Aorta (tissue), 5 donors: ENCODE results near the gene KCNJ5. TPM values are rescaled to one million over a fixed set of nuclear protein-coding genes. Genes with fewer than 3 reads are reported as not detected.
A peak's percentile ranks its signal among the peaks of the same experiment; 100 is the strongest.
"Not testable (repeated sequence)": the region's sequence is repeated elsewhere in the genome, so short reads cannot be mapped to it uniquely, and the experiment has no call there.

Experiments
- ATAC-seq: fragments of 200-7000 bp; cut with Tn5 transposase; one replicate; pipeline ENCODE4 v1.9.1; 2022; ENCODE audit warnings: moderate library complexity; ENCODE audit not compliant: low FRiP score
- DNase-seq, 2 donors: peaks; one replicate each; pipeline ENCODE4 v3.0.0-alpha.2; 2020
- H3K27ac ChIP-seq, 2 donors: one replicate each; pipeline ENCODE4 v1.5.1; 2013; ENCODE audit warnings: low read length in 2 of 2, mild to moderate bottlenecking in 2 of 2, moderate library complexity in 2 of 2, control low read depth in 1 of 2, inconsistent platforms in 1 of 2, low read depth in 1 of 2
- H3K27me3 ChIP-seq, 2 donors: one replicate each; pipeline ENCODE4 v1.6.1; 2013; ENCODE audit warnings: control low read depth in 1 of 2, low read length in 1 of 2, mild to moderate bottlenecking in 1 of 2, moderate library complexity in 1 of 2; ENCODE audit not compliant: insufficient read depth in 2 of 2, control insufficient read depth in 1 of 2
- H3K36me3 ChIP-seq, 2 donors: one replicate each; pipeline ENCODE4 v1.6.1; 2013; ENCODE audit warnings: control low read depth in 1 of 2, low read length in 1 of 2, mild to moderate bottlenecking in 1 of 2; ENCODE audit not compliant: insufficient read depth in 2 of 2, control insufficient read depth in 1 of 2
- H3K4me1 ChIP-seq, 2 donors: one replicate each; pipeline ENCODE4 v1.6.1; 2013; ENCODE audit warnings: low read length in 2 of 2, control low read depth in 1 of 2, mild to moderate bottlenecking in 1 of 2, moderate library complexity in 1 of 2; ENCODE audit not compliant: insufficient read depth in 2 of 2, control insufficient read depth in 1 of 2
- H3K4me3 ChIP-seq, 2 donors: one replicate each; pipeline ENCODE4 v1.5.1; 2013; ENCODE audit warnings: low read length in 2 of 2, control low read depth in 1 of 2, mild to moderate bottlenecking in 1 of 2
- H3K9me3 ChIP-seq: one replicate; pipeline ENCODE4 v1.6.1; 2013; ENCODE audit warnings: mild to moderate bottlenecking, low read length; ENCODE audit not compliant: control insufficient read depth
- WGBS, 2 donors: extraction: QIAGEN DNeasy Blood & Tissue Kit; methylation state at CpG; one replicate each; pipeline ENCODE4 v1.1.7; 2013; 5-methylcytosine and 5-hydroxymethylcytosine counted together
- intact Hi-C, 2 donors: fragments of 100-400 bp; cut with DNase I; formaldehyde crosslinking; loops; one replicate each; pipeline versions ENCODE4 v1.14.2 to v1.15.0; 2022
- polyA plus RNA-seq, 2 donors: library from polyadenylated mRNA; stranded (reverse); fragments of 200-250 nt; gene quantifications; one replicate each; pipeline ENCODE4 v1.2.3, GENCODE V29; 2013
- total RNA-seq, 2 donors: library from RNA; stranded (reverse); fragmentation: NEBNext Ultra II Directional; extraction: Animal tissue kit (Norgen Biotek cat#: 25700); gene quantifications; one replicate each; pipeline ENCODE4 v1.2.1, GENCODE V29; 2021
- donor health status: healthy with polysubstance abuse.
- donor health status: Bipolar disorder and iron deficiency.
- donor health status: DM: no; HTN: no; CAD: no.
- donor health status: DM: no; HTN: no; CAD: no.
- donor health status: DM: yes; HTN: yes; CAD: no.

The KCNJ5 gene
- total and polyA plus RNA-seq, 4 donors = 0.31 to 3.5 (median 1.8) TPM

DNA sequence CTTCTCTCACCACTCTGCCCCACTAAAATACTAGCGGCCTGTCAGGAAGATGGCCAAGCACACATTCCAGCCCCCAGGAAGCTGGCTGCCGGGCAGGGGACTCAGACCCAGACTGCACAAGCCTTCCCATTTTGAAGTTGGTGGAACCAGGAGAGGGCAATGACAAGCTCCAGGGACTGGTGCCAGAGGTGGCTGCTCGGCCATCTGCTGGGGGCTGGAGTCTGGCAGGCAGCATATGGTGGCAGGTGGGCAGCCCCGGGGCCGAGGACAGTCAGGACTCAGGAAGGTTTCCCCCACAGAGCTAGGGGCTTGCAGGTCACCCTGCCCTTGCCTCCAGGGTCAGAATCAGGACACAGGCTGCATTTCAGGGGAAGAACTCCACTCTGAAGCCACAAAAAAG is 22.6 kb downstream of the KCNJ5 start:
- Histone ChIP-seq H3K4me3 (no peak overlapping the region), H3K27me3 (no peaks in the 10 kb centered on the region), H3K27ac (no peak overlapping the region), H3K36me3 (no peaks in the 10 kb centered on the region), H3K4me1 (no peaks in the 10 kb centered on the region), H3K9me3 (no peaks in the 10 kb centered on the region)
- 51 to 56% methylated on average over 5 of the region's 5 CpGs for WGBS, 2 donors
- intact Hi-C loops = no loop called here
- no peak for ATAC-seq
- peak in 1 of 2 donors; percentile 57 for DNase-seq

DNA sequence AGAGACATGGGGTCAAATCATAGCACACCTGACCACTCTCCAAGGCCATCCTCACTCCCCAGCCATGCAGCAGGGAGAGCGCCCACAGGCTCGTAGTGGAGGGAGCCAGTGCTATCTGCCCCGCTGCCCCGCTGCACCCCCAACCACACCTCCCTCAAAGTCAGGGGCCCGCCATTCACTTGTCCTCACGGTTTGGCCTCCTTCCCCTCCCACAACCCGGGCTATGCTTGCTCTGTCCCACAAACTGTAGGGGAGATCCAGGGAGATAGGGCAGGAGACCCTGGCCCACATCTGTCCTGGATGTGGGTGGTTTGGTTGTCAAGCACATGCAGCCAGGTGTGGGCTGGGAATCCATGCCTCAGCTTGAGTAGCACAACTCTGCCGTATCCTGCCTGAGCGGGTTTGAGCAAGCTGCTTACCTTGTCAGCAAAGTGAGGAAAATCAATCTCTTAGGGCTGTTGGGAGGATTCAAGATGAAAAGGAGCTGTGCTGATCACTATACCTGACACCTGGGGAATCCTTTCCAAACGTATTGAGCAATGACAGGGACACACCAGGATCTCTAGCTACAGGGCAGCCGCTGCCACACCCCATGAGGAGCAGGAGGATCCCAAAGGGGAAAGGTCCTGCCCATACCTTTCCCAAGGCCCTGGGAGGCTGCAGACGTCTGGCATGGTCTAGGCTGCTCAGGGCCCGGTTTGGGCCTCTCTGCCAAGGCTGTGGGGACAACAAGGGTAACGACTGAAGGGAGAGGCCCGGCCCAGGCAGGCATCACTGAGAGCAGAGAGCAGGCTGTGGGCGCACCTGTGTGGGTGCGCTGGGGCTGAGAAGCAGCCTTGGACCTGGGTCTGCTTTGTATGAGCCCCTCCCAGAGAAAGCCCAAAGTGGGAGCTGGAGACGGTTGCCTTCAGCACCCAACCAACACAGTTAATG is 23.3 kb downstream of the KCNJ5 start:
- no peaks in the 10 kb centered on the region for H3K27me3 ChIP-seq
- intact Hi-C loops = no loop called here
- H3K27ac ChIP-seq = no peak overlapping the region
- H3K4me3 ChIP-seq = no peak overlapping the region
- H3K36me3 ChIP-seq = no peaks in the 10 kb centered on the region
- WGBS, 2 donors = 80 to 86% methylated on average over 18 of the region's 18 CpGs
- H3K4me1 ChIP-seq = no peaks in the 10 kb centered on the region
- H3K9me3 ChIP-seq = no peaks in the 10 kb centered on the region
- DNase-seq = peak; percentile 39 to 71
- no peak for ATAC-seq

DNA sequence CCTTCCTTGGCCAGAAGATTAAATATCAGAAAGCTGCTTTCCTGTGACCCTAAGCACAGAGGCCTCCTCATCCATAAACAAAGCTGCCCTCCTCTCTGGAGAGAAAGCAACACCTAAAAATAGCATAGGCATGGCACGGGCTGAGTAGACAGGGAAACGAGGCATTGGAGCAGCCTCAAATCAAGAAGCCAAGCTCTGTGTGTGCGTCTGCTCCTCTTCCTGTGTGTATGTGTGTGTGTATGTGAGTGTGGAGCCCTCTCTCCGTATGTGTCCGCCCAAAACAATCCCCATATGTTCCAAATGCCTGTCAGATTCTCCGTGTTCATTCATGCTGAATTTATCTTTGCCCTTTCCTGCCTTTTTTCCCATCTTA is 24.0 kb downstream of the KCNJ5 start:
- Histone ChIP-seq H3K4me3 (no peak overlapping the region), H3K4me1 (no peaks in the 10 kb centered on the region), H3K27ac (no peak overlapping the region), H3K9me3 (no peaks in the 10 kb centered on the region), H3K36me3 (no peaks in the 10 kb centered on the region), H3K27me3 (no peaks in the 10 kb centered on the region)
- WGBS, 2 donors = 15 to 17% methylated on average over 6 of the region's 6 CpGs
- DNase-seq = peak in 1 of 2 donors; percentile 22
- no peak for ATAC-seq
- intact Hi-C loops = no loop called here

- DNase-seq (peak; percentile 16 to 17), ATAC-seq (no peak)
- no peaks in the 10 kb centered on the region for H3K36me3 ChIP-seq
- intact Hi-C loops = no loop called here
- H3K9me3 ChIP-seq = no peaks in the 10 kb centered on the region
- WGBS, 2 donors = 85% methylated on average over 3 of the region's 3 CpGs
- no peaks in the 10 kb centered on the region for H3K4me1 ChIP-seq
- H3K27me3 ChIP-seq = no peaks in the 10 kb centered on the region
- H3K27ac ChIP-seq = no peak overlapping the region
- H3K4me3 ChIP-seq = no peak overlapping the region
Measured at GRCh38 chr11:128916037-128916572, 24.9 kb downstream of the KCNJ5 start.

DNA sequence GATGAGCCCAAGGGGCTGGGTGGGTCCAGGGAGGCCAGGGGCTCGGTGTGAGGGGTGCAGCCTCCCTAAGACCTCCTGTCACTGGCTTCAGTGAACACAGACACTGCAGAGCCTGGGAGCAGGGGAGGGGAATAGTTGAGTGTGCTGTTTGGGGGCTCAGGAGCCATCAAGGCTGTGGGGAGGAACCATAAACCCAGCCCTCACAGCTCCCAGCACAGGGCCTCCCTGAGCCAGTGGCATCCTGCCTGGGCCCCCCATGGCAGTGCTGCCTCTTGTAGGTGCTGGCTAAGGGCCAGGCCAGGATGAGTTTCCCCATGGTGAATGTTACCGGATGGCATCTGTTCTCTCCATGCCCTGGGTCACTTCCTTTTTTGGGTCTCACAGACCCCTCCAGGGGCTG is 25.5 kb downstream of the KCNJ5 start:
- Histone ChIP-seq H3K36me3 (no peaks in the 10 kb centered on the region), H3K9me3 (no peaks in the 10 kb centered on the region), H3K4me1 (no peaks in the 10 kb centered on the region), H3K4me3 (no peak overlapping the region), H3K27ac (no peak overlapping the region), H3K27me3 (no peaks in the 10 kb centered on the region)
- intact Hi-C loops = no loop called here
- 95 to 99% methylated on average over 2 of the region's 2 CpGs for WGBS, 2 donors
- DNase-seq = peak; percentile 21 to 53
- ATAC-seq = no peak

GRCh38 chr11:128917144-128917724 is 26.1 kb downstream of the KCNJ5 start:
- Histone ChIP-seq H3K9me3 (no peaks in the 10 kb centered on the region), H3K27me3 (no peaks in the 10 kb centered on the region), H3K36me3 (no peaks in the 10 kb centered on the region), H3K4me3 (no peak overlapping the region), H3K4me1 (no peaks in the 10 kb centered on the region), H3K27ac (no peak overlapping the region)
- DNase-seq (peak; percentile 0 to 13), ATAC-seq (no peak)
- 76 to 90% methylated on average over 5 of the region's 5 CpGs for WGBS, 2 donors
- intact Hi-C loops = no loop called here

- Histone ChIP-seq H3K27ac (no peak overlapping the region), H3K36me3 (no peaks in the 10 kb centered on the region), H3K4me1 (no peaks in the 10 kb centered on the region), H3K27me3 (no peaks in the 10 kb centered on the region), H3K9me3 (no peaks in the 10 kb centered on the region), H3K4me3 (no peak overlapping the region)
- DNase-seq (peak; percentile 58 to 64), ATAC-seq (no peak)
- intact Hi-C loops = no loop called here
- 57 to 59% methylated on average over 5 of the region's 5 CpGs for WGBS, 2 donors
Measured at GRCh38 chr11:128919216-128919615, 28.1 kb downstream of the KCNJ5 start.

DNA sequence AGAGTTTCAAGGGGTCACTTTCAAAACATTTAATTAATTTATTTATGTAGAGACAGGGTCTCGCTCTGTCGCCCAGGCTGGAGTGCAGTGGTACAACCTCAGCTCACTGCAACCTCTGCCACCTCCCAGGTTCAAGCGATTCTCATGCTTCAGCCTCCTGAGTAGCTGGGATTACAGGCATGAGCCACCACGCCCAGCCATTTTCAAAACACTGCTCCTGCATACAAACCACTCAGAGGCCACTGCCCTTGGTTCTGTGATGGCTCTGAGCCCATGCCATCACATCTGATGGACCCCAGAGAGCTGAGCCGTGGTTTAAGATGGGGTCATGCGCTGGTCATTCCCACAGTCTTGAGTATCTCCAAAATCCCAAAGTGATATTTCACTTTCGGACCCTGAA is 28.5 kb downstream of the KCNJ5 start:
- H3K36me3 ChIP-seq, H3K4me1 ChIP-seq, intact Hi-C loops, H3K4me3 ChIP-seq, H3K27ac ChIP-seq, H3K27me3 ChIP-seq, H3K9me3 ChIP-seq, ATAC-seq: not testable (repeated sequence)
- peak; percentile 14 to 15 for DNase-seq
- 86 to 87% methylated on average over 7 of the region's 7 CpGs for WGBS, 2 donors

- Histone ChIP-seq H3K4me1 (no peaks in the 10 kb centered on the region), H3K27me3 (no peaks in the 10 kb centered on the region), H3K36me3 (no peaks in the 10 kb centered on the region), H3K9me3 (no peaks in the 10 kb centered on the region), H3K27ac (no peak overlapping the region), H3K4me3 (no peak overlapping the region)
- 93% methylated on average over 15 of the region's 15 CpGs for WGBS, 2 donors
- ATAC-seq = no peak
- DNase-seq = peak; percentile 32 to 73
- intact Hi-C loops = no loop called here
Measured at GRCh38 chr11:128920666-128921065, 29.5 kb downstream of the KCNJ5 start.
